Pulmonary artery endothelial cell (primary cell): ENCODE data around the gene PITPNM3. TPM values are rescaled to one million over a fixed set of nuclear protein-coding genes. Genes with fewer than 3 reads are reported as not detected.

Experiments
- DNase-seq: peaks from one replicate; pipeline ENCODE4 v3.0.0-alpha.2; 2011; ENCODE audit warnings: low read depth, low spot score
- total RNA-seq: library from RNA; depleted of rRNA; stranded (reverse); fragments of >200 nt; gene quantifications from 2 replicates; pipeline ENCODE4 v1.2.3, GENCODE V29; 2014

PITPNM3 gene
- total RNA-seq, 1 donor from 2014 or later, result 1.6 TPM

DNA sequence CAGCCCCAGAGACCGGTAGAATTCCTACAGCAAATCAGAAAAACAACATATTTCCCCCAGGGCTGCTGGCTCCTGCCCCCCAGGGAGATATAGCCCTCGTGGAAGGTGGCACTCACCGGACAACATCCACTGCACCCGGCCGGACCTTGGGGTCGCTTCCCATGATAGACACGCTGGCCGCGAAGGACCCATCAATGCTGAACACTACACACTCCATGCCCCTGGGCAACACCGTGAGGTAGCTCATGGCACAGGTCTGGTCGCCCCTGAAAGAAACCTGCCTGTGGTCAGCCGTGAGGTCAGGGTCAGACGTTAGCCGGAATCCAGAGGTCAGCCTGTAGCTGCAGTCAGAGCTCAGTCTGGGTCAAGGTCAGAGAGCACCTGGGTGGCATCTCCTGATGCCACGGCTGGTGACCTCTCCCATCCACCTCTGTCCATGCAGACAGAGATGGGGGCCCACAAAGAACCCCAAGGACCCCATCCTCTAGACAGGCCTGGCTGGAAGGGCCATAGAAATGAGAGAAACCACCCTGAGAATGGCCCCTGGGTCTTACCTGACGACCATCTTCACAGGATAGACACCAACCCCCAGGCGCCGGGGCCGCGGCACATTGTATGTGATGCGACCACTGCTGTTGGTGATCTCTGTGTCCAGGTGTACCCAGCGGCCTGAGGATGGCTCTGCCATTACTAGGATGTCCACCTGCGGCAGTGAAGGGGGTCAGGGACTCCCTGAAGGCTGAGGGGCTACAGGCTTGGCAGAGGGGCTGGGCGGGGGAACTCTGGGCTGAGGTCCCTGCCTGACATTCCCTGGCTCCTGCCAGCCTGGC lies 92.5 kb downstream of the PITPNM3 start:
- no peak for DNase-seq

GRCh38 chr17:6462692-6463091 lies 93.7 kb downstream of the PITPNM3 start:
- DNase-seq, result no peak

GRCh38 chr17:6461792-6462524 lies 94.4 kb downstream of the PITPNM3 start:
- no peak for DNase-seq

- DNase-seq, result no peak
Measured at GRCh38 chr17:6461246-6461645, 95.1 kb downstream of the PITPNM3 start.

DNA sequence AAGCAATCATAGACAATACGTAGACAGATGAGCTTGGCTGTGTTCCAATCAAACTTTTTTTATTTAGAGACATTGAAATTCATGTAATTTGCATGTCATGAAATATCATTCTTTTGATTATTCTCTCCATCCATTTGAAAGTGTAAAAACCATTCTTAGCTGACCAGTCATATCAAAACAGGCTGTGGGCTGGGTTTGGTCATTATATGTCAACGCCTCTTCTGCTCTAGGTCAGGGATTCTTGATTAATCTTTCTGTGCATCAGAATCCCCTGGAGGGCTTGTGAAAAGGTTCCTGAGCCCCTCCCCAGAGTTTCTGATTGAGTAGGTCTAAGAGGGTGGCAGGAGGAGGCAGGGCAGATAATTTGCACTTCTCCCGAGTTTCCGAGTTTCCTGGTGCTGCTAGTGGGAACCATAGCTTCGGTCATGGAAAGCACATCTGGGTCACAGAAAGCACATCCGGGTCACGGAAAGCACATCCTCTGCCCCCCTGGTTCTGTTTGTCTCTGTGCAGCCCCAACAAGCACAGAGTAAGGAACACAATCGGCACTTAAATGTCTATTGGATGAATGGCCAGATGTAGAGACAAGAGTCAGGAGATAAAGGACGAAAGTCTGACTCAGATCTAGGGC lies 95.7 kb downstream of the PITPNM3 start:
- no peak for DNase-seq

- DNase-seq, result no peak
Measured at GRCh38 chr17:6458460-6458950, 97.8 kb downstream of the PITPNM3 start.

- DNase-seq, result no peak
Measured at GRCh38 chr17:6457688-6458459, 98.5 kb downstream of the PITPNM3 start.

- DNase-seq, result no peak
Measured at GRCh38 chr17:6456914-6457687, 99.3 kb downstream of the PITPNM3 start.

- no peak for DNase-seq
Measured at GRCh38 chr17:6456321-6456720, 100.0 kb downstream of the PITPNM3 start.

GRCh38 chr17:6455321-6455705 lies 101.0 kb downstream of the PITPNM3 start:
- no peak for DNase-seq

- DNase-seq, result no peak
Measured at GRCh38 chr17:6454495-6455320, 101.6 kb downstream of the PITPNM3 start.

GRCh38 chr17:6453279-6454024 lies 102.9 kb downstream of the PITPNM3 start:
- no peak for DNase-seq

DNA sequence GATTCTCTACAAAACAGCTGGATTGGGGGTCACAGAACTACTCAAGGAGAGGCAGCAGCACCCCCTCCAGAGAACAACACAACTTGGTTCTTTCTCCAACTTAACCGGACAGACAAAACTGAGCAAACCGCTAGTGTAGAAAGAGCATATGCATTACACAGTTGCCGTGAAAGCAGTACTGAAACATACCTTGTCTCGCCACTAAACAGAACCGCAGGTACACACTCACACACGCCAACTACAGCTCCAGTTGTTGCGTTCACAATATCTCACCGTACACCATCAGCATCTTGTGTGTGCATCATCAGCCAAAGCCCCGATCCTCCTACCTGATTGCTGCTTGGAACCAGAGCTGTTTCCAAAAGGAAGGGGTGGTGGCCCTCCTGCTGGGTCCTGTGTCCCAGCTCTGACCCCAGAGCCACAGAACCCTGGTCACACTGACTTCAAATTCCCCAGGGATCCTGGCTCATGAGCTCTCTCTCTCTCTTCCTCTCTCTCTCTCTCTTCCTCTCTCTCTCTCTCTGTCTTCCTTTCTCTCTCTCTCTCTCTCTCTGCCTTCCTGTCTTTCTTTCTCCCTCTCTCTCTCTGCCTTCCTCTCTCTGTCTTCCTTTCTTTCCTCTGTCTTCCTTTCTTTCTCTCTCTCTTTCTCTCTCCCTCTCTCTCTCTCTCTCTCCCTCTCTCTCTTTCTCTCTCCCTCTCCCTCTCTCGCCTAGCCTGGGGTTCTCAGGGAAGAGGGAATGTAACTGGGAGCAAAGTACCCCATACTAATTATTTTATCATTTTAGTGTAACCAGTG lies 103.7 kb downstream of the PITPNM3 start:
- no peak for DNase-seq

GRCh38 chr17:6450926-6451832 lies 105.2 kb downstream of the PITPNM3 start:
- DNase-seq, result no peak

DNA sequence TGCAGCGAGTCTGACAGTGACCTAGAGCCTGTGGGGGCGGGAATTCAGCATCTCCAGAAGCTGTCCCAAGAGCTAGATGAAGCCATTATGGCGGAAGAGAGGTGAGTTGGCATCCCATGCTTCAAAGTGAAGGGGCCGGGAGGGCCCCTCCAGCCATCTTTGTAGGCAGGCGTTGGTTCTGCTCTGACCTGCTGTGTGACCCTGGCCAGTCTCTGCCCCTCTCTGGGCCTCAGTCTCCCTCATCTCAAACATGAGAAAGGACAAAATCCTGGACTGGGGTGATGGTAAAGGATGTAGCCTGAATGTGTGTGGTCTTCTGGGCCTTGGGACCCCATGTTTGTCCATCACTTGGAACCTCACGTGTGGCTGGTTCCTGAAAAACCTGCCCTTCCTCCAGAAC lies 107.0 kb downstream of the PITPNM3 start:
- no peak for DNase-seq

DNA sequence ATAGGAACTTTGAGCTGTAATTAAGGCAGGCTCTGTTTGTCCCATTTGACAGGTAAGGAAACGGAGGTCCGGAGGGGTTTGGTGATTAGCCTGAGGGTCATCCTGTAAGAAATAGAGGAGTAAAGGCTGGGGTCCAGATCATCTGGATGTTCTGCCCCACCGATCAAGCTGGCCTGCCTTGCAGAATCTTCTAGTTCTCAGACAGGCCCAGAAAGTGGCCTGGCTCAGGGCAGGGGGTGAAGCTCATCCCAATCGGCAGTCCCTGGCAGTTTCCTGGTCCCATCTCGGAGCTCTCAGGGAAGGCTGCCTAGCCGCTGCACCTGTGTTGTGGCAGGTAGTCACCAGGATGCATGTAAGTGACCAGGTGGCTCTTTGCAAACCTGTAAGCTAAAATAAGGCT lies 107.9 kb downstream of the PITPNM3 start:
- DNase-seq, result no peak

GRCh38 chr17:6446516-6447100 lies 109.7 kb downstream of the PITPNM3 start:
- DNase-seq, result no peak
